HEK293T (cell line): Measurements from ENCODE around the gene UBE2L3.
"Not testable (repeated sequence)": the region's sequence is repeated elsewhere in the genome, so short reads cannot be mapped to it uniquely, and the experiment has no call there.

Experiments
- CTCF ChIA-PET: fragments of 350-600 bp; formaldehyde crosslinking; extraction: SDS; loops from one replicate; lab custom pipeline; 2021; ENCODE audit warnings: antibody characterized with exemption, inconsistent platforms; lab: Yijun Ruan, JAX
- POLR2A ChIA-PET: fragments of 350-600 bp; formaldehyde crosslinking; extraction: SDS; loops from one replicate; lab custom pipeline; 2020; ENCODE audit warnings: antibody characterized with exemption, inconsistent platforms; lab: Yijun Ruan, JAX
- DNase-seq: peaks from one replicate; pipeline ENCODE4 v3.0.0; 2012; ENCODE audit warnings: mixed read lengths; ENCODE audit errors: extremely low spot score
- ARNT ChIP-seq: fragments of 450-650 bp; IDR thresholded peaks from 2 replicates; pipeline ENCODE4 v1.6.1; 2017; ENCODE audit warnings: mild to moderate bottlenecking
- BHLHE40 ChIP-seq: fragments of 450-650 bp; IDR thresholded peaks from 2 replicates; pipeline ENCODE4 v1.6.1; 2016; ENCODE audit warnings: mild to moderate bottlenecking, moderate library complexity, borderline replicate concordance
- CTBP1 ChIP-seq: fragments of 450-650 bp; IDR thresholded peaks from 2 replicates; pipeline ENCODE4 v1.6.1; 2016; ENCODE audit warnings: borderline replicate concordance
- ELF4 ChIP-seq: fragments of 450-650 bp; IDR thresholded peaks from 2 replicates; pipeline ENCODE4 v1.6.1; 2017; ENCODE audit warnings: antibody characterized with exemption
- FOXA1 ChIP-seq: fragments of 450-650 bp; IDR thresholded peaks from 2 replicates; pipeline ENCODE4 v1.6.1; 2016; ENCODE audit warnings: mild to moderate bottlenecking
- FOXK2 ChIP-seq: fragments of 450-650 bp; IDR thresholded peaks from 2 replicates; pipeline ENCODE4 v1.6.1; 2016; ENCODE audit warnings: mild to moderate bottlenecking
- FOXM1 ChIP-seq: fragments of 450-650 bp; IDR thresholded peaks from 2 replicates; pipeline ENCODE4 v1.6.1; 2017; ENCODE audit warnings: mild to moderate bottlenecking, borderline replicate concordance
- HDGF ChIP-seq: fragments of 450-650 bp; IDR thresholded peaks from 2 replicates; pipeline ENCODE4 v1.6.1; 2017; ENCODE audit warnings: antibody characterized with exemption, borderline replicate concordance
- L3MBTL2 ChIP-seq: fragments of 450-650 bp; conservative IDR thresholded peaks from 2 replicates; pipeline ENCODE4 v1.6.1; 2016; ENCODE audit warnings: mild to moderate bottlenecking
- LEF1 ChIP-seq: fragments of 450-650 bp; IDR thresholded peaks from 2 replicates; pipeline ENCODE4 v1.6.1; 2017; ENCODE audit warnings: mild to moderate bottlenecking, borderline replicate concordance
- NFRKB ChIP-seq: fragments of 450-650 bp; IDR thresholded peaks from 2 replicates; pipeline ENCODE4 v1.6.1; 2016; ENCODE audit warnings: mild to moderate bottlenecking, moderate library complexity
- SP1 ChIP-seq: fragments of 450-650 bp; IDR thresholded peaks from 2 replicates; pipeline ENCODE4 v1.6.1; 2017
- SUZ12 ChIP-seq: fragments of 450-650 bp; IDR thresholded peaks from 2 replicates; pipeline ENCODE4 v1.6.1; 2016; ENCODE audit warnings: mild to moderate bottlenecking
- TARDBP ChIP-seq: fragments of 450-650 bp; IDR thresholded peaks from 2 replicates; pipeline ENCODE4 v1.6.1; 2016
- ZNF384 ChIP-seq: fragments of 450-650 bp; IDR thresholded peaks from 2 replicates; pipeline ENCODE4 v1.6.1; 2016
- TF ChIP-seq, protein P1 (sequence below): fragments of 450-650 bp; IDR thresholded peaks from 2 replicates; pipeline ENCODE4 v1.6.1; 2016

UBE2L3 gene

GRCh38 chr22:21640810-21641209, 73.3 kb downstream of the UBE2L3 start:
- ChIA-PET CTCF (interaction anchor here (0.5 to 3.2 kb wide), 9 partner anchors 10 to 47 kb away, joined by 3 to 63 read pairs (median 4); partner anchors contain the start of genes CCDC116 and YDJC), POLR2A (interaction anchor here (1.1 to 3.7 kb wide), 8 partner anchors 11 to 47 kb away, joined by 3 to 76 read pairs (median 5); partner anchors contain the start of genes PPIL2 and YDJC)
- TF ChIP-seq NFRKB, result no peak
- TF ChIP-seq CTBP1, result no peak
- no peak for TF ChIP-seq SP1
- no peak for TF ChIP-seq SUZ12
- no peak for TF ChIP-seq BHLHE40
- no peak for TF ChIP-seq FOXA1
- no peak for TF ChIP-seq FOXK2
- TF ChIP-seq ZNF384, result no peak
- TF ChIP-seq ELF4, result no peak
- TF ChIP-seq LEF1, result no peak
- no peak for TF ChIP-seq HDGF
- no peak for DNase-seq

DNA sequence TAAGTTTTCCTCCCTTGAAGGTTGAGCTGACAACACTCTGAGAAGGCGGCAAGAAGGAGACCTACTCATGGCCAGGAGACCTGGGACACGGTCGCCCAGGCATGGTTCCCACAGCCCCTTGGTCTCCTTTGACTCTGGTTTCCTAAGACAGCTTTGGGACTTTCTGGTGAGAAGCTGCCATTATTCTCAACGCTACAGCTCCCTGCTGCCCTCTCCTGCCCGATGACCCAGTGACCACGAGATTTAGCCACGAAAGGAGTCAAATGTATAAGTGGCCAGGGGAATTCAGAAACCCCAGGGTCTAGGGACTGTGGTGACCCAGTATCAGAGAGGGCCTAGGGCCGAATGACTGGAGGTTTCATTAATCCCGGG, 73.9 kb downstream of the UBE2L3 start:
- DNase-seq, result no peak
- TF ChIP-seq SP1 (no peak), HDGF (no peak), ARNT (no peak), NFRKB (no peak), SUZ12 (no peak), FOXA1 (no peak), LEF1 (no peak), FOXM1 (no peak), ZNF384 (no peak), ELF4 (no peak), BHLHE40 (no peak), CTBP1 (no peak), L3MBTL2 (no peak), TARDBP (no peak), FOXK2 (no peak)
- TF ChIP-seq, protein P1, sequence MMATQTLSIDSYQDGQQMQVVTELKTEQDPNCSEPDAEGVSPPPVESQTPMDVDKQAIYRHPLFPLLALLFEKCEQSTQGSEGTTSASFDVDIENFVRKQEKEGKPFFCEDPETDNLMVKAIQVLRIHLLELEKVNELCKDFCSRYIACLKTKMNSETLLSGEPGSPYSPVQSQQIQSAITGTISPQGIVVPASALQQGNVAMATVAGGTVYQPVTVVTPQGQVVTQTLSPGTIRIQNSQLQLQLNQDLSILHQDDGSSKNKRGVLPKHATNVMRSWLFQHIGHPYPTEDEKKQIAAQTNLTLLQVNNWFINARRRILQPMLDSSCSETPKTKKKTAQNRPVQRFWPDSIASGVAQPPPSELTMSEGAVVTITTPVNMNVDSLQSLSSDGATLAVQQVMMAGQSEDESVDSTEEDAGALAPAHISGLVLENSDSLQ, result no peak
- ChIA-PET CTCF (interaction anchor here (0.6 to 3.2 kb wide), 10 partner anchors 11 to 99 kb away, joined by 3 to 63 read pairs (median 4); partner anchors contain the start of genes CCDC116 and YDJC), POLR2A (interaction anchor here (1.1 to 3.7 kb wide), 9 partner anchors 7 to 48 kb away, joined by 3 to 76 read pairs (median 5); partner anchors contain the start of genes PPIL2 and YDJC)

GRCh38 chr22:21641789-21642583, 74.5 kb downstream of the UBE2L3 start, which contains the start of gene SDF2L1:
TSS of gene SDF2L1 (plus strand) at chr22:21642302. CDS start at chr22:21642337, 35 bp downstream.
- DNase-seq, result peak; percentile 98
- POLR2A ChIA-PET, result interaction anchor here (1.1 to 3.7 kb wide), 11 partner anchors 8 to 73 kb away, joined by 3 to 76 read pairs (median 6); partner anchors contain the start of genes PPIL2 and YDJC
- CTCF ChIA-PET, result interaction anchor here (0.9 to 3.2 kb wide), 14 partner anchors 8 to 100 kb away, joined by 3 to 63 read pairs (median 5); partner anchors contain the start of genes CCDC116 and YDJC
- TF ChIP-seq L3MBTL2 (peak; percentile 96), HDGF (0 out of 2 replicates have a peak, but pooled peaks have one; percentile 42), SP1 (no peak), FOXK2 (no peak)
- TF ChIP-seq, protein P1, result peak; percentile 64

DNA sequence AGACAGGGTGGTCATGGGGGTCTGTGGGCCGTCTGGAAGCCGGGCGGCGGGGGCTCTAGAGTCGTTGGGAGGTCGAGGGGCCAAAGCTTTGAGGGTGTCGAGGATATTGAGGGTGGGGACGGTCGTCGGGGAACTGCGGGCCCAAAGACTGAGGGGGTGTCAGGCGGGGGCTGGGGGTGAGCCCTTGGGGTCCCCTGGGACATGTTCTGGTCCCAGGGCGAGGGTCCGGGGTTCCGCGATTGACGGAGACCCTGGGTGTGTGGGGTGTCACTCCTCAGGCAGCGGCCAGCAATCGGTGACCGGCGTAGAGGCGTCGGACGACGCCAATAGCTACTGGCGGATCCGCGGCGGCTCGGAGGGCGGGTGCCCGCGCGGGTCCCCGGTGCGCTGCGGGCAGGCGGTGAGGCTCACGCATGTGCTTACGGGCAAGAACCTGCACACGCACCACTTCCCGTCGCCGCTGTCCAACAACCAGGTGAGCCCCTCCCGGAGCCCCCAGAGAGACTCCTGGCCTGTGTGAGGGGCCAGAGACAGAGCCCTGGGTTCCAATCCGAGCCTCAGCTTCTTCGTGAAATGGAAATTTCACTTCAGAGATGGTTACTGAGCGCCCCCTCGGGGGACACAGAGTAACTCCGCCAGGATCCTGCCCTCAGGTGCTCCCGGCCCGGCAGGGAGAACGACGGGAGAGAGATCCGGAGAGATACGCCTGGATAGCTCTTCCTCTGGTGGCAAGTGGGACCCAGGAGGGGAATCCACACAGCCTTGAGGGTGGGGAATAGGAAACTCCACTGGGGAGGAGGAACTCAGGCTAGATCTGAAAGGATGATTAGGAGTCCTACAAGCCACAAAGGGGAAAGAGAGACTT, 75.3 kb downstream of the UBE2L3 start:
- ChIA-PET CTCF (interaction anchor here (0.8 to 3.2 kb wide), 17 partner anchors 9 to 641 kb away, joined by 3 to 63 read pairs (median 5); partner anchors contain the start of genes CCDC116, PPIL2, THAP7 and YDJC), POLR2A (interaction anchor here (0.6 to 3.7 kb wide), 9 partner anchors 9 to 74 kb away, joined by 3 to 76 read pairs (median 6); partner anchors contain the start of genes CCDC116, PPIL2 and YDJC)
- TF ChIP-seq L3MBTL2 (peak; percentile 64), BHLHE40 (no peak), LEF1 (no peak; the same call in 1 of the 2 replicates)
- DNase-seq, result peak; percentile 75

DNA sequence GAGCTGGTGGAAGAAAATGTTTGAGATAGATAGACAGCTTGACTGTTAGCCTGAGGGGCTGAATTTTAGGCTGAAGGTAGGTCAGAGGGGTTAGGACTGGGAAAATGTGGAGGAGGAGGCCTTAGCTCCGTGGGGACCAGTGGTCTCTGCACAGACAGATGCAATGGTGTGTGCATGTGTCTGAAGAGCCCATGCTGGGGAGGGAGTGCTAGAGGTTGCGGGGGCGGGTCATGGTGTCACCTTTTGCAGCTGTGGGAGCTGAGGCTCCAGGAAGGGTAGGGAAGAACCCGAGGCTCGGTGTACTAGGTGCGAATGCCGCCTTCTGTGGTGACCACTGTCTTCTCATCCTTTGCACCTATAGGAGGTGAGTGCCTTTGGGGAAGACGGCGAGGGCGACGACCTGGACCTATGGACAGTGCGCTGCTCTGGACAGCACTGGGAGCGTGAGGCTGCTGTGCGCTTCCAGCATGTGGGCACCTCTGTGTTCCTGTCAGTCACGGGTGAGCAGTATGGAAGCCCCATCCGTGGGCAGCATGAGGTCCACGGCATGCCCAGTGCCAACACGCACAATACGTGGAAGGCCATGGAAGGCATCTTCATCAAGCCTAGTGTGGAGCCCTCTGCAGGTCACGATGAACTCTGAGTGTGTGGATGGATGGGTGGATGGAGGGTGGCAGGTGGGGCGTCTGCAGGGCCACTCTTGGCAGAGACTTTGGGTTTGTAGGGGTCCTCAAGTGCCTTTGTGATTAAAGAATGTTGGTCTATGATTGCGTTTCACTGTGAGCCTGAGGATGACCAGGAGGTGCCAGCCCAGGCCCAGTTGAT, 76.2 kb downstream of the UBE2L3 start:
- DNase-seq, result no peak
- TF ChIP-seq ZNF384 (no peak), ARNT (no peak), FOXK2 (no peak)
- ChIA-PET CTCF (interaction anchor here (0.8 to 3.2 kb wide), 10 partner anchors 8 to 196 kb away, joined by 3 to 63 read pairs (median 6); partner anchors contain the start of genes CCDC116, PPIL2 and YDJC), POLR2A (interaction anchor here (1.2 to 3.7 kb wide), 7 partner anchors 9 to 75 kb away, joined by 3 to 76 read pairs (median 7); partner anchors contain the start of genes PPIL2 and YDJC)

DNA sequence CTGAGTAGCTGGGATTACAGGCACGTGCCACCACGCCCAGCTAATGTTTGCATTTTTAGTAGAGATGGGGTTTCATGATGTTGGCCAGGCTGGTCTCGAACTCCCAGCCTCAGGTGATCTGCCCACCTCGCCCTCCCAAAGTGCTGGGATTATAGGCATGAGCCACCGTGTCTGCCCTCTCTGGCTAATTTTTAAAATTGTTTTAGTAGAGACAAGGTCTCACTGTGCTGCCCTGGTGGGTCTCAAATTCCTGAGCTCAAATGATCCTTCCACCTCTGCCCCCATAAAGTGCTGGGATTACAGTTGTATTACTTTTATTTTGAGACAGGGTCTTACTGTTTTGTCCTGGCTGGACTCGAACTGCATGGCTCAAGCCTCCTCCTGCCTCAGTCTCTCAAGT, 78.0 kb downstream of the UBE2L3 start:
- CTCF ChIA-PET, result interaction anchor here (0.6 to 1.6 kb wide), 4 partner anchors 16 to 62 kb away, joined by 3 to 15 read pairs (median 4); no protein-coding TSS in a partner anchor

More for the DNA sequence above, 78.0 kb downstream of the UBE2L3 start:
- not testable (repeated sequence) for DNase-seq
- POLR2A ChIA-PET, result interaction anchor here (2.0 kb wide), 1 partner anchor 16 kb away, joined by 5 read pairs; the partner anchor contains the start of gene YDJC
